Natural killer cell treated with Interleukin-12 subunit alpha and Interleukin-12 subunit beta and Interleukin-15 and Interleukin-18, amount 100 ng/mL, for 72 hours (primary cell): ENCODE results near the gene HSF5. TPM values are rescaled to one million over a fixed set of nuclear protein-coding genes. Genes with fewer than 3 reads are reported as not detected.

Experiments
- ATAC-seq, 2 donors: fragments of 150-1000 bp; cut with Tn5 transposase in 1 of 2; sonication (Bioruptor Pico), chemical (Tn5 transposase) in 1 of 2; 2 replicates each; pipeline ENCODE4 v1.10.0; 2021
- DNase-seq: peaks from one replicate; pipeline ENCODE4 v3.0.0; 2022; ENCODE audit warnings: low spot score
- H3K27ac Mint-ChIP-seq, 2 donors: 1 replicate in 1 of 2; 2 replicates in 1 of 2; pipeline ENCODE4 v1.8.0; 2022; ENCODE audit warnings: mixed read lengths in 2 of 2, mild to moderate bottlenecking in 1 of 2, moderate library complexity in 1 of 2
- H3K27me3 Mint-ChIP-seq, 2 donors: 1 replicate in 1 of 2; 2 replicates in 1 of 2; pipeline ENCODE4 v1.8.0; 2022; ENCODE audit warnings: mixed read lengths in 2 of 2
- H3K36me3 Mint-ChIP-seq: one replicate; pipeline ENCODE4 v1.8.0; 2022; ENCODE audit warnings: mixed read lengths
- H3K4me1 Mint-ChIP-seq, 2 donors: 1 replicate in 1 of 2; 2 replicates in 1 of 2; pipeline ENCODE4 v1.8.0; 2022; ENCODE audit warnings: low read depth in 2 of 2, mixed read lengths in 2 of 2, mild to moderate bottlenecking in 1 of 2
- H3K4me3 Mint-ChIP-seq: one replicate; pipeline ENCODE4 v1.8.0; 2022; ENCODE audit warnings: mixed read lengths
- H3K9me3 Mint-ChIP-seq: 2 replicates; pipeline ENCODE4 v1.8.0; 2022; ENCODE audit warnings: mixed read lengths
- total RNA-seq, 2 donors: library from RNA; stranded (reverse); gene quantifications; one replicate each; pipeline ENCODE4 v1.2.3, GENCODE V29; 2022

The HSF5 gene
- total RNA-seq, 2 donors from 2014 or later: 1.7 to 3.3 TPM

DNA sequence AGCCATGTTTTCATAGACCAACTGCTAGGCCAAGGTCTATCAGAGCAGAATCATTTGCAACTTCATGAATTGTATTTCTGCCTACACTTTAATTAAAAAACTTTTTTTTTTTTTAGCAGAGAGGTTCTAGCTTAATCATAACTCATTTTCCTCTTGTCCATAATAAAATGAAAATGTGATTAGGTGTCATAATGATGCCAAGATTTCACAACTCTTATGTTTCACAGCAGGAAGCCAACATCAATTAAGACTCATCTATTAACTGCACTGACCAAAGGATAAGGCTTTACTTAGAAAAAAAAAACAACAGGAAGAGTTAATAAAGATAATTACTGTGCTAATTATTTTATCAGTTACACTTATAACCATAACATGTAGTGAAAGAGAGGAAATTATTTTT, 52.0 kb downstream of the HSF5 start:
- H3K36me3 Mint-ChIP-seq: no peaks in the 10 kb centered on the region
- H3K27ac Mint-ChIP-seq: no peak overlapping the region
- no peak for DNase-seq
- H3K4me3 Mint-ChIP-seq: no peak overlapping the region
- H3K9me3 Mint-ChIP-seq: no peaks in the 10 kb centered on the region
- H3K27me3 Mint-ChIP-seq: no peaks in the 10 kb centered on the region
- no peak for ATAC-seq
- H3K4me1 Mint-ChIP-seq: no peaks in the 10 kb centered on the region

DNA sequence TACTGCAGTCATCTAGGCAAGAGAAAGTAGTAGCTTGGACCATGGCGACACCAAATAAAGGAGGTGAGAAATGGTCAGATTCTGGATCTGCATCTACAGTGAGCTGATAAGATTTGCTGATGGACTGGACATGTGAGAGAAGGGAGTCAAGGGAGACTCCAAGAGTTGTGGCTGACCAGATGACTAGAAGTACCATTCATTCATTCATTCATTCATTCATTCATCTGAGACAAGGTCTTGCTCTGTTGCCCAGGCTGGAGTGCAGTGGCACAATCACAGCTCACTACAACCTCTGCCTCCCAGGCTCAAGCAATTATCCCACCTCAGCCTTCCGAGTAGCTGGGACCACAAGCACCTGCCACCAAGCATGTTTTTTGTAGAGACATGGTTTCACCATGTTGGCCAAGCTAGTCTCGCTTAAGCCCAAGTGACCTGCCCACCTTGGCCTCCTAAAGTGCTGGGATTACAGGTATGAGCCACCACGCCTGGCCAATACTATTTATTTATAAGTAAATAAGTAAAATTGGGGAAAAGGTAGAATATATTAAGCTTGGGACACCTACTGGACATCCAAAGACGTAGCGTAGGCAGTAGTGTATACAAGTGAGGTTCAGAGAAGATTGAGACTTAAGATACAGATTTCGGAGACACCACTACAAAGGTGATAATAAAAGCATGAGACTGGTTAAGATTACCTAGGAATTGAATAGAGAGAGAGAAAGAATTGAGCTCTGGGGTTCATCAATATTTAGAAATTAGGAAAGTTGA, 55.2 kb downstream of the HSF5 start:
- Mint-ChIP-seq H3K27ac (no peak overlapping the region), H3K9me3 (no peaks in the 10 kb centered on the region), H3K36me3 (no peaks in the 10 kb centered on the region), H3K4me3 (no peak overlapping the region), H3K4me1 (no peaks in the 10 kb centered on the region), H3K27me3 (no peaks in the 10 kb centered on the region)
- no peak for ATAC-seq
- no peak for DNase-seq

DNA sequence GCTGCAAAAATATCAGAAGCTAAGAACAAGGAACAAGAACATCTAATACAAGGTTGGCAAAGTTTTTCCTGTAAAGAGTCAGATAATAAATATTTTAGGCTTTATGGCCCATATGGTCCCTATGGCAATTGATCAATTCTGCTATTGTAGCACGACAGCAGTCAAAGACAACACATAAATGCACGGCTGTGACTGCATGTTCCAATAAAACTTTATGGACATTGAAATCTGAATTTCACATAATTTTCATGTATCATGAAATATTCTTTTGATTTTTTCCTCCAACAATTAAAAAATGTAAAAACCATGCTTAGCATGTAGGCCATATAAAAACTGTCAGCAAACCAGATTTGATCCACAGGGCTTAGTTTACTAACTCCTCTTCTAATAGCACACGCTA, 60.4 kb downstream of the HSF5 start:
- Mint-ChIP-seq H3K9me3 (no peaks in the 10 kb centered on the region), H3K4me3 (no peak overlapping the region), H3K27ac (no peak overlapping the region), H3K27me3 (no peaks in the 10 kb centered on the region), H3K4me1 (no peaks in the 10 kb centered on the region), H3K36me3 (no peaks in the 10 kb centered on the region)
- no peak for ATAC-seq
- DNase-seq: no peak

DNA sequence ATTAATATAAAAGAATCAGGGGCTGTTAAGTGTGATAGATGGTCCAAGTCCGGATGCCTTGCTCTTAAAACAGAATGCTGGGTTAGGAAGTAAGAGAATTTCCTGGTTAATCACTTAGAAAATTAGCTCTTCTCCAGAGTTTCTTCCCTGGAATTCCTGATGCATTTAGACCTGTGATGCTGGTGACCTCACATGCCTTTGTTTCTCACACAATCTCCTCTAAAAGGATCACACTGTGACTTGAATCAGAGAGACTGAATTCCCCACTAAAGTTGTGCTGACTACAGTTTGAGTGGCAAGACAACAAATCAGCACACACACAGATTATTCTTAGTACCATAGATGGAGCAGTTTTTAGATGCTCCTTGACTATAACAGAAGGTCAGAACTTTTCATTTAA, 66.5 kb downstream of the HSF5 start:
- Mint-ChIP-seq H3K27me3 (no peaks in the 10 kb centered on the region), H3K36me3 (no peaks in the 10 kb centered on the region)

DNA sequence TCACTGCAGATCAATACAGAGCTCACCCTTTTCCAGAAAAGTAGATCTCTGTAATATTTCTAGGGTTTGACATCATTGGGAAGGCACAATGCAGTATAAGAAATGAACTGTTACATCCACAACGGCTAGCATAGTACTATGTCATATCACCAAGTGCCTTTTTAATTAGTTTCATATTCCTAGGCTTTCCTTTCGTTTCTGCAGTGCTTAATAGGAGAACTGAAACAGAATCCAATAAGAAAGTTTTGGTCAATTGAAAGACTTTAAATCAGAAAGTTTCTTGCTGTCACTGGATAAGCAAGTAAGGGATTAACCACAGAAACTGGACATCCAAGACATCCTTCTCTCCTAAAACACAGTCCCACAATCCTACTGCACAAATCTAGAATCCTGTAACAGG, 67.4 kb downstream of the HSF5 start:
- DNase-seq: no peak
- no peak overlapping the region for H3K4me3 Mint-ChIP-seq
- no peaks in the 10 kb centered on the region for H3K27me3 Mint-ChIP-seq
- peaks cover 11 to 12% of the 10 kb centered on the region in 2 donors for H3K4me1 Mint-ChIP-seq
- no peaks in the 10 kb centered on the region for H3K9me3 Mint-ChIP-seq
- ATAC-seq: no peak
- H3K36me3 Mint-ChIP-seq: no peaks in the 10 kb centered on the region
- no peak overlapping the region for H3K27ac Mint-ChIP-seq

More for the DNA sequence above, 66.5 kb downstream of the HSF5 start:
- no peak overlapping the region for H3K4me3 Mint-ChIP-seq
- ATAC-seq: no peak
- DNase-seq: no peak
- H3K27ac Mint-ChIP-seq: no peak overlapping the region
- peaks cover 11 to 12% of the 10 kb centered on the region in 2 donors for H3K4me1 Mint-ChIP-seq
- no peaks in the 10 kb centered on the region for H3K9me3 Mint-ChIP-seq

DNA sequence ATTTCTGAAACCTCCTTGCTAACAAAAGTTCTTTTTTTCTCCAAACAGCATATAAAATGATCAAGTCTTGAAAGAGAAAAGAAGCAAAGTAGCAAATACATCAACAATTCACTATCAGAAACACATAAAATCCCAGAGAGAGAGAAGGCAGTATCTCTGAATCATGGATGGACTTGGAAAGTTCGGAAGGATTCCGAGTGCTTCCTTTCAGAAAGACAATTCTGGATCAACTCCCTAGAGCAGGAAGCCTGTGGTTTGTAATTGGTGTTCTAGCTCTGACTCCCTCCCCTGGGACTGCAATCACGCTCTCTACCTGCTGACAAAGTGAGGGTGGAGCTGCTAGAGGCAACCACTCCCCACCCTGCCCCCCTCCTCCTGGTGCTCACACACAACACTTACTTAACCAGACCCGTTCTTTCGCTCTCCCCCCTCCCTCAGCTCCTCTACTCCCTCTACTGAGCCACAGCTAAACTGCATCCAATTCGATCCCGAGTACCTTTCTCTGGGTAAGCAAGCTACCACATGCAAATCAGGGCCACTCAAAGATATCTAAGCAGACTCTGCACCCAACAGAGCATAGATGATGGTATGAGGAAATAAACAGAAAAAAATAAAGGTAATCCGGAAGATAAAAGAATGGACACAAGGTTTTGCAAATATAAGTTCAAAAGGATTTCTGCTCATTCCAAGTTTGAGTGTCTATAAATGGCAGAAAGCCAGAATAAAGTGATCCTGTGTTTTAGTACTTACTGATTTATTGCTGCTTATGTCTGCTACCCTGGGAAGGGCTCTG, 70.7 kb downstream of the HSF5 start, which contains the start of gene RNF43:
RNF43 (minus strand) TSS at position 235 of the 793 bp plus-strand sequence. CDS start 1,957 bp downstream, outside the sequence.
- Mint-ChIP-seq H3K4me3 (peak within 1 kb of the TSS; percentile 37), H3K4me1 (peaks cover 11 to 12% of the 10 kb centered on the region in 2 donors), H3K27ac (peak within 1 kb of the TSS; percentile 12 to 32), H3K9me3 (no peaks in the 10 kb centered on the region), H3K27me3 (no peaks in the 10 kb centered on the region), H3K36me3 (no peaks in the 10 kb centered on the region)
- DNase-seq: peak; percentile 85
- ATAC-seq: peak; percentile 99 to 100

DNA sequence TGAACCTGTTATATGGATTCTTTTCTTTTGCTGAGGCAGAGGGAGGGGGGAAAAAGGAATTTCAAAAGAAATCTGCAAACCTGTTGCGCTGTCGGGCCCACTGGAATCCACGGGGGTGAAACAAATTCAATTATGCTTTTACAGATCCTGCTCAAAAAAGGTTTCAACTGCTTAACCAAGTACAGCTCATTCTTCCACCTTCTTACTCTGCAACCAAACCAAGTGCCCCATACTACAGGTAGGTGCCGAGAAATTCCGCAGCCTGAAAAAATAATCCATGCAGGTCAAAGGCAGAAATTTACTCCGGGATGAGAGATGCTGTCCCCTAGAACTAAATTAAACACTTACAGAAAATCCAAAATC, 71.3 kb downstream of the HSF5 start:
- H3K27ac Mint-ChIP-seq: peak overlapping the region; percentile 12 to 32
- H3K9me3 Mint-ChIP-seq: no peaks in the 10 kb centered on the region
- no peaks in the 10 kb centered on the region for H3K27me3 Mint-ChIP-seq
- DNase-seq (no peak), ATAC-seq (no peak)
- peaks cover 11 to 12% of the 10 kb centered on the region in 2 donors for H3K4me1 Mint-ChIP-seq
- H3K4me3 Mint-ChIP-seq: no peak overlapping the region
- no peaks in the 10 kb centered on the region for H3K36me3 Mint-ChIP-seq

DNA sequence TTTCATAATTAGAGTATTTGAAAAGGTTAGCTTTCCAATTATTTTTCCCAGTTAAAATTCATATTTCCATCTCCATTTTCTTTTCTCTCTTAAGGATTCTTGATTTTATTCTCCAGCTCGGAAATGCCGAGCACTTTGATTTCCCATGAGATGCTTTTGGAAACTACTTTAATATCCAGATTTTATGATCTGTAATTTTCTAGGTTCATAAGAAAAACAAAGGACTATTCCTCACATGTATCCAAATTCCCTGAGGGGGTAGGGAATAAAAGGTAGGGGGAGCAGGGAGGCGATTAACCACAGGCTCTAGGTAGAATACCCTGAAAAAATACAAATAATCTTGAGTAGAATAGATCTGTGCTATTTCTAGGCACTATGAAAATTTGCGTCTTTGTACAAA, 71.8 kb downstream of the HSF5 start:
- Mint-ChIP-seq H3K9me3 (no peaks in the 10 kb centered on the region), H3K4me3 (no peak overlapping the region), H3K27ac (no peak overlapping the region), H3K4me1 (peaks cover 11 to 12% of the 10 kb centered on the region in 2 donors), H3K36me3 (no peaks in the 10 kb centered on the region), H3K27me3 (no peaks in the 10 kb centered on the region)
- DNase-seq: no peak
- ATAC-seq: no peak

DNA sequence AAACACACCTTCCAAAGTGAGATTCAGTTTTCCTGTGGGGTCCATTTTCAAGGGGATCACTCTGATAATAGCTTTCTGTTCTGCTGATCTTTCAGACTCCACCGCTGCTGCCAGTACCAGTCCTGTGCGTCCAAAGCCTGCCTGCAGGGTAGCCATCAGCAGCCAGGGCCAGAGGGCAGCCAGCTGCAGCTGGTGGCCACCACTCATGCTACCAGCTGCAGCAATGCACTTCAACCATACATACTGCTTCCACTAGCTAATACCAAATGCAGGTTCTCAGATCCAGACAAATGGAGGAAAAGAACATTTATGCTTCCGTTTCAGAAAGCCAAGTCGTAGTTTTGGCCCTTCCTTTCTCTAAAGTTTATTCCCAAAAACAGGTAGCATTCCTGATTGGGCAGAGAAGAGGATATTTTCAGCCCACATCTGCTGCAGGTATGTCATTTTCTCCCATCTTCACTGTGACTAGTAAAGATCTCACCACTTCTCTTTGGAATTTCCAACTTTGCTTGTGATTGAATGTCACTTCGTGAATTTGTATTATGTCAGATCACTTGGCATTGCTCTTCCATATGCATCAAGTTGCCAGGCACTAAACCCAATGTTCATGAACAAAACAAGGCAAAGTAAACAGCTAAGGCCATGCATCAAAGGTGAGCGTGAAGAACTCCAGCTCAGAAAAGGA, 72.7 kb downstream of the HSF5 start:
- Mint-ChIP-seq H3K27ac (peak overlapping the region in 1 of 2 donors; percentile 6), H3K4me3 (no peak overlapping the region), H3K9me3 (no peaks in the 10 kb centered on the region), H3K27me3 (no peaks in the 10 kb centered on the region), H3K36me3 (no peaks in the 10 kb centered on the region), H3K4me1 (peaks cover 11 to 12% of the 10 kb centered on the region in 2 donors)
- DNase-seq (no peak), ATAC-seq (no peak)

DNA sequence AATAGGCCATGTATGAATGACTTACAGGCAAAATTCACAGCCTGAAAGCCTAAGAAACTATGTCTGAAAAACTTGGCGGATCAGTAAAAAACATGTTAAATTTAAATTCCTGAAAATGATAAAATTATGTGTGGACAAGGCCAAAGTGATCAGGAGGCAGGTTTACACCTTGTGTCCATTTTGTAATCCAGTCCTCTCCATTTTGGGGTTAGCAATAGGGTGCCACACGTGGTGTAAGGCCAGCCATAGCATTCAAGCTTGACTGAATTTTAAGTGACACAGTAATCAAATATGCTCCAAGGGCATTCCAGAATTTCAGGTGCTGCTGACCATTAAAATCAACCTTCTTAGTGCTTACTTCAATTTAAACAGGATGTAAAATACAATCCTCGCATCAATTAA, 73.6 kb downstream of the HSF5 start:
- Mint-ChIP-seq H3K9me3 (no peaks in the 10 kb centered on the region), H3K4me3 (no peak overlapping the region), H3K36me3 (no peaks in the 10 kb centered on the region), H3K27ac (no peak overlapping the region), H3K27me3 (no peaks in the 10 kb centered on the region), H3K4me1 (peaks cover 11 to 12% of the 10 kb centered on the region in 2 donors)
- no peak for ATAC-seq
- no peak for DNase-seq

DNA sequence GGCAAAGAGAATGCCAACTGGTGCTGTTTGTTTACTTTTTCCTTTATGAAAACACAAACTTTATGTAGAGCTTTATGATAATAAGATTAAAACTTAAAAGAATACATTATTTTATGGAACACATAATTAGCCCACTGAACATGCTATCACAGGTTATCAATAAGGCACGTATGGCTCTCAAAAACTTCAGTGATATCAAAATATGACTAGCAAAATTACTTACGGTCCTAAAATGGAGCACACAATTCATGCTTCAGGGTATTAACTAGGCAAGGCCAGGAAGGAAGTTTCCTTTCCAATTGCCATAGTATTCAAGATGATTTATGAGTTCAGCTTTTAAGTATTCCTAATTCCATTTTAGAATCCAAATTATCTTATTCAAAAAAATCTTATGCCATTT, 74.5 kb downstream of the HSF5 start:
- ATAC-seq: no peak
- H3K4me1 Mint-ChIP-seq: peaks cover 11 to 12% of the 10 kb centered on the region in 2 donors
- no peaks in the 10 kb centered on the region for H3K36me3 Mint-ChIP-seq
- no peaks in the 10 kb centered on the region for H3K27me3 Mint-ChIP-seq
- no peak overlapping the region for H3K27ac Mint-ChIP-seq
- H3K9me3 Mint-ChIP-seq: no peaks in the 10 kb centered on the region
- no peak for DNase-seq
- H3K4me3 Mint-ChIP-seq: no peak overlapping the region

DNA sequence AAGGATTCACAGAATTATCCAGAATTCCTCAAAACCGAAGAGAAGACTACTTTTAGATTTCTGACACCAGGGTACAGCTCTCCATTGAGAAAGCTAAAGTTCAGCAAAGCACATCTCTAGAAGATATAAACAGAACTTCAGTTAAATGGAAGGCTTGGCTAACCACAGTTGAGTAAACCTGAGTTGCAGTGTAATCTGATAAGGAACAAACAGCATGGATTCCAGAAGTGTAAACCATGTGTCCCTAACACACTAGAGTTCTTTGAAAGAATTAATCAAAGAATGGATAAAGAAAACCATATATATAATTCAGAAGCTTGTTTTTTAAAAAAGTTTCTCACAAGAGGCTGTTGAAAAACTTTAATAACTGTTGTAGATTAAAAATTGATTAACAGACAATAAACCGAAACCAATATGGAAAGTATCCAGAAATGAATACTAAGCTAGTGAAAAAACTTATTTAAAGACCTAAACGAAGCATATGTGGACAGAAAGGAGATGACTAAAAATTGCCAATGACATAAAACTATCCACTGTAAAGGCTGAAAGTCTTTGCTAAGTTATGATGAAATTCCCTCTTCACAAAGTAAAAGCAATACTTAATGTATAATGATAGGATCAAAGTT, 75.1 kb downstream of the HSF5 start:
- DNase-seq: no peak
- H3K9me3 Mint-ChIP-seq: no peaks in the 10 kb centered on the region
- ATAC-seq: no peak
- no peak overlapping the region for H3K4me3 Mint-ChIP-seq
- H3K27ac Mint-ChIP-seq: no peak overlapping the region
- H3K36me3 Mint-ChIP-seq: no peaks in the 10 kb centered on the region
- no peaks in the 10 kb centered on the region for H3K27me3 Mint-ChIP-seq
- peaks cover 10 to 12% of the 10 kb centered on the region in 2 donors for H3K4me1 Mint-ChIP-seq

DNA sequence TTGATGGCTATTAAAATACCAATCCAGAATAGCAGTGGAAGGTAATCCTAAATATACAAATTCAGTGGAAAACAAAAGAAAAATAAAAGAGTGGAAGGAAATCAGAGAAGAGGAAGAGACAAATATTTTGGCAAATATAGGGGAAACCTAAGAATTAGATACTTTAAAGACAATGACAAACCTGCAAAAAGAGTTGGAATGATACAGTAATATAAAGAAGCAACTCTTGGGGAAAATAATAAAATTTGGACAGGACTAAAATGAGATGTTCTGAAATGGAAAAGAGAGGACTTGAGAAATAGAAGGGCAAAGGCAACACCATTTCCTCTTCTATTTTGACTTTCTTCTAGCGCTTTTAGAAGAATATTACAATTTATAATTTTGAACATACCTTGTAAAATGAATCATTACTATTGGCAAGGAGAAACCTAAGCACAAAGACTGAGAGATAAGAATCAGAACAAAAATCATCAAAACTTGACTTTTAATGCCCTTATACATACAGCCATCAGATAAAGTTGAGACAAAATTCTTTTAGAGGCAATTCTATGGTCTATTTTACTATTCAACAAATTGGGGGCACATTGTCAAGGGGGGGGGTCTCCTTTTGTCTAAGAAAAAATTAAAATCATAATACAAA, 76.0 kb downstream of the HSF5 start:
- no peak overlapping the region for H3K4me3 Mint-ChIP-seq
- H3K9me3 Mint-ChIP-seq: no peaks in the 10 kb centered on the region
- no peaks in the 10 kb centered on the region for H3K27me3 Mint-ChIP-seq
- no peak for DNase-seq
- no peak for ATAC-seq
- no peak overlapping the region for H3K27ac Mint-ChIP-seq
- peaks cover 1 to 3% of the 10 kb centered on the region in 2 donors for H3K4me1 Mint-ChIP-seq
- no peaks in the 10 kb centered on the region for H3K36me3 Mint-ChIP-seq
